ENCODE measurements around the gene AUTS2. TPM values are rescaled to one million over a fixed set of nuclear protein-coding genes. Genes with fewer than 3 reads are reported as not detected.

The AUTS2 gene
- total and polyA plus RNA-seq, 9 of the 15 experiments (the other 6 are each of a cell fraction or from before 2014, with no cell fraction given) = 0.58 TPM; not detected in 8

DNA sequence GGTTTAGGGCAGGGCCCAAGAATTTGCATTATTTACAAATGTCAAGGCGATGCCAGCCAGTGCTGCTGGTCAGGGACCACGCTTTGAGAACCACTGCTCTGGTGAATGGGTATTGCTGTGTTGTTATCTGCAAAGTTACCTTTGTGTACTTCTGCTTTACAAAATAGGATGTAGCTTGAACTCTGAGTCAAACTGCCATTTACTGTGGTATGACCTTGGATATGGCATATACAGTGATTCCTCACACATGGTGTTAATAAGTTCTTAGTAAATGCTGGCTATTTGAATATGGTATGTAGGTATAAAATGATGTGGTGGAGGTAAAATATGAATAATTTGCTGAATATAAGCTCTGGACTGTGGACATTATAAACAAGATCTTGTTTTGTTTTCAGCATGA is 148.9 kb downstream of the AUTS2 start:
- H3K4me2 ChIP-seq (ENCODE audit: insufficient read depth, low read length) = no peak overlapping the region
- H3K4me1 ChIP-seq (replicated peaks in 1 of 2; ENCODE audit: control insufficient read depth in 2 of 2, insufficient read depth in 2 of 2, low read length in 2 of 2) = no peaks in the 10 kb centered on the region
- H2AFZ ChIP-seq (ENCODE audit: low read depth, low read length) = no peak overlapping the region
- peaks cover 0 to 2% of the 10 kb centered on the region in 2 experiments; a peak in 1 of 5 replicates for H3K27me3 ChIP-seq (ENCODE audit: control insufficient read depth in 2 of 2, insufficient read depth in 2 of 2, low read length in 2 of 2)
- DNase-seq (ENCODE audit: extremely low read depth in 1 of 4, low spot score in 3 of 4) (no peak), ATAC-seq (no peak), FAIRE-seq (no peak)
- WGBS (ENCODE audit: insufficient coverage, low coverage, missing lambda C conversion rate) = 4% methylated on average over 2 of the region's 2 CpGs
- intact Hi-C loops (cut with micrococcal nuclease) = loop anchor here (10.0 kb wide), 1 partner anchor 58 kb away; no protein-coding TSS in a partner anchor
- H3K4me3 ChIP-seq = no peak overlapping the region
- H3K79me2 ChIP-seq (ENCODE audit: control insufficient read depth, insufficient read depth, low read length) = no peaks in the 10 kb centered on the region
- in situ Hi-C loops (cut with MboI) = no loop called here
- H3K36me3 ChIP-seq (ENCODE audit: control insufficient read depth, insufficient read depth, low read length) = no peaks in the 10 kb centered on the region
- H3K27ac ChIP-seq (ENCODE audit: extremely low read depth, low read depth, low read length) = no peak overlapping the region
- H3K9me3 ChIP-seq (replicated peaks; ENCODE audit: control insufficient read depth, insufficient read depth, low read depth, low read length) = no peaks in the 10 kb centered on the region
- no peak overlapping the region for H3K9ac ChIP-seq (ENCODE audit: insufficient read depth in 1 of 2, low read depth in 2 of 2, low read length in 2 of 2)
- POLR2A ChIA-PET = no interaction called here
- CTCF ChIA-PET (ENCODE audit: low intra/inter-chr PET ratio) = no interaction called here
- no TSS peak for BruUV-seq (replicated peaks)
- no peaks in the 10 kb centered on the region for H3K9me1 ChIP-seq (ENCODE audit: control insufficient read depth, insufficient read depth, low read length)
- H4K20me1 ChIP-seq (replicated peaks; ENCODE audit: control insufficient read depth, insufficient read depth, low read length) = no peaks in the 10 kb centered on the region
- TF ChIP-seq CBX2 (IDR thresholded peaks at IDR 0.05; ENCODE audit: insufficient read depth, low read length, poor library complexity, severe bottlenecking) = no peak
- TF ChIP-seq ZNF174 (CRISPR knock-in tag; IDR thresholded peaks at IDR 0.05) = no peak
- no peak for TF ChIP-seq SUPT5H (IDR thresholded peaks at IDR 0.05)
- TF ChIP-seq, protein P1, sequence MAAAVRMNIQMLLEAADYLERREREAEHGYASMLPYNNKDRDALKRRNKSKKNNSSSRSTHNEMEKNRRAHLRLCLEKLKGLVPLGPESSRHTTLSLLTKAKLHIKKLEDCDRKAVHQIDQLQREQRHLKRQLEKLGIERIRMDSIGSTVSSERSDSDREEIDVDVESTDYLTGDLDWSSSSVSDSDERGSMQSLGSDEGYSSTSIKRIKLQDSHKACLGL (CRISPR knock-in tag; IDR thresholded peaks at IDR 0.05; ENCODE audit: borderline replicate concordance, poor library complexity, severe bottlenecking) = no peak
- TF ChIP-seq, protein P2, sequence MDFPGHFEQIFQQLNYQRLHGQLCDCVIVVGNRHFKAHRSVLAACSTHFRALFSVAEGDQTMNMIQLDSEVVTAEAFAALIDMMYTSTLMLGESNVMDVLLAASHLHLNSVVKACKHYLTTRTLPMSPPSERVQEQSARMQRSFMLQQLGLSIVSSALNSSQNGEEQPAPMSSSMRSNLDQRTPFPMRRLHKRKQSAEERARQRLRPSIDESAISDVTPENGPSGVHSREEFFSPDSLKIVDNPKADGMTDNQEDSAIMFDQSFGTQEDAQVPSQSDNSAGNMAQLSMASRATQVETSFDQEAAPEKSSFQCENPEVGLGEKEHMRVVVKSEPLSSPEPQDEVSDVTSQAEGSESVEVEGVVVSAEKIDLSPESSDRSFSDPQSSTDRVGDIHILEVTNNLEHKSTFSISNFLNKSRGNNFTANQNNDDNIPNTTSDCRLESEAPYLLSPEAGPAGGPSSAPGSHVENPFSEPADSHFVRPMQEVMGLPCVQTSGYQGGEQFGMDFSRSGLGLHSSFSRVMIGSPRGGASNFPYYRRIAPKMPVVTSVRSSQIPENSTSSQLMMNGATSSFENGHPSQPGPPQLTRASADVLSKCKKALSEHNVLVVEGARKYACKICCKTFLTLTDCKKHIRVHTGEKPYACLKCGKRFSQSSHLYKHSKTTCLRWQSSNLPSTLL (IDR thresholded peaks at IDR 0.05) = no peak
- TF ChIP-seq SAFB (IDR thresholded peaks at IDR 0.05; ENCODE audit: borderline replicate concordance, low read depth, low read length) = no peak
- no peak for TF ChIP-seq SNRNP70 (optimal IDR thresholded peaks at IDR 0.05; ENCODE audit: low read depth, low read length)
- TF ChIP-seq, protein P3, sequence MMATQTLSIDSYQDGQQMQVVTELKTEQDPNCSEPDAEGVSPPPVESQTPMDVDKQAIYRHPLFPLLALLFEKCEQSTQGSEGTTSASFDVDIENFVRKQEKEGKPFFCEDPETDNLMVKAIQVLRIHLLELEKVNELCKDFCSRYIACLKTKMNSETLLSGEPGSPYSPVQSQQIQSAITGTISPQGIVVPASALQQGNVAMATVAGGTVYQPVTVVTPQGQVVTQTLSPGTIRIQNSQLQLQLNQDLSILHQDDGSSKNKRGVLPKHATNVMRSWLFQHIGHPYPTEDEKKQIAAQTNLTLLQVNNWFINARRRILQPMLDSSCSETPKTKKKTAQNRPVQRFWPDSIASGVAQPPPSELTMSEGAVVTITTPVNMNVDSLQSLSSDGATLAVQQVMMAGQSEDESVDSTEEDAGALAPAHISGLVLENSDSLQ (IDR thresholded peaks at IDR 0.05) = no peak
